GM18868 (cell line): ENCODE measurements around the gene TMPRSS11A.

Source experiments
- ATAC-seq: cut with Tn5 transposase; IDR thresholded peaks from one replicate; pipeline ENCODE4 v1.9.1; 2021; ENCODE audit warnings: mild to moderate bottlenecking, moderate library complexity; ENCODE audit not compliant: unreplicated experiment

TMPRSS11A gene

GRCh38 chr4:67915400-67915966 lies 47.8 kb downstream of the TMPRSS11A start:
- ATAC-seq: no peak

- ATAC-seq: no peak
Measured at GRCh38 chr4:67912080-67912479, 51.2 kb downstream of the TMPRSS11A start.

DNA sequence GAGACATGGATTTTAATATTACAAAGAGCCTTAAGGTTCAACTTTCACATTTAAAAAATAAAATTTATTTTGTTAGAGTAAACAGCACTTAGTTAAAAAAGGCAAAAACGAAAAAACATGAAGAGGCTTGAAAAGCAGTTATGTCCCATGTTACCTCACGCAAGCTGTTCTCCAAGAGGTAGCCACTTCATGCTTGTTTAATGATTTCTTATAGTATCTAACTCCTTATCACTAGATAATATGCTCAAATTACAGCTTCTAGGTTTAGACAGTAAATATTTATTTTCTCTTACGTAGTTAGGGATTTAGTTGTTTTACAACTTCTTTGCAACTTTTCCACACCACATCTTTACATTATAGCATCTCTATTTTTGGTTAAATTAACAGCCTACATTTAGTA lies 51.7 kb downstream of the TMPRSS11A start:
- no peak for ATAC-seq

GRCh38 chr4:67911141-67911540 lies 52.2 kb downstream of the TMPRSS11A start:
- no peak for ATAC-seq

- ATAC-seq: no peak
Measured at GRCh38 chr4:67910585-67910905, 52.7 kb downstream of the TMPRSS11A start.

GRCh38 chr4:67909905-67910584 lies 53.2 kb downstream of the TMPRSS11A start:
- no peak for ATAC-seq

GRCh38 chr4:67907650-67908049 lies 55.6 kb downstream of the TMPRSS11A start:
- ATAC-seq: no peak

GRCh38 chr4:67899096-67899495 lies 64.2 kb downstream of the TMPRSS11A start:
- no peak for ATAC-seq

DNA sequence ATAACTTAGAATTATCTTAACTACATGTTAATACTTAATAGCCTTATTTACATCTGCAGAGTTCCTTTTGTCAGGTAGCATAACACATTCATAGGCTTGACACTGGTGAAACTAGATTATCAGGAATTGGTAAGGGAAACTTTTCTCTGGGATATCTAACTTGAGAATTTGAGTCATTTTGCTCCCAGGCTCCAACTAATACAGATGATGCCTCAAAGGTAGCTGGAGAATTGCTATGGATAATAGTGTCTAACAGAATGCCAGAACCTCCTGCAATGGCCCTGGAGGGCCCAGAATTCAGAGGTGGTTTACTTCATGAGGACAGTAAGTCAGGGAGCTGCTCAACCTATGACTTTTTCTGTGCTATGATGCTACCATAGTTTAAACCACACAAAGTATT lies 65.6 kb downstream of the TMPRSS11A start:
- ATAC-seq: no peak

DNA sequence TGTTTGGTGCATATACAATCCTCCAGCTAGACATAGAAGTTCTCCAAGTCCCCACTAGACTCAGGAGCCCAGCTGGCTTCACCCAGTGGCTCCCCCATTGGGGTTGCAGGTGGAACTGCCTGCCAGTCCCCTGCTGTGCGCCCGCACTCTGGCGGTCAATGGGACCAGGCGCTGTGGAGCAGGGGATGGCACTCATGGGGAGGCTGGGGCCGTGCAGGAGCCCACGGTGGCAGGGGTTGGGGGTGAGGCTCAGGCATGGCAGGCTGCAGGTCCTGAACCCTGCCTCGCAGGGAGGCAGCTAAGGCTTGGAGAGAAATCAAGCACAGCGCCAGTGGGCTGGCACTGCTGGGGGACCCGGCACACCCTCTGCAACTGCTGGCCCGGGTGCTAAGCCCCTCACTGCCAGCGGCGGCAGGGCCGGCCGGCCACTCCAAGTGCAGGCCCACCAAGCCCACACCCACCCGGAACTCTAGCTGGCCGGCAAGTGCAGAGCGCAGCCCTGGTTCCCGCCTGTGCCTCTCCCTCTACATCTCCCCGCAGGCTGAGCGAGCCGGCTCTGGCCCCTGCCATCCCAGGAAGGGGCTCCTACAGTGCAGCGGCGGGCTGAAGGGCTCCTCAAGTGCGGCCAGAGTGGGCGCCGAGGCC lies 66.8 kb downstream of the TMPRSS11A start:
- no peak for ATAC-seq

- ATAC-seq: no peak
Measured at GRCh38 chr4:67894659-67895058, 68.6 kb downstream of the TMPRSS11A start.

GRCh38 chr4:67892905-67893304 lies 70.4 kb downstream of the TMPRSS11A start:
- no peak for ATAC-seq

DNA sequence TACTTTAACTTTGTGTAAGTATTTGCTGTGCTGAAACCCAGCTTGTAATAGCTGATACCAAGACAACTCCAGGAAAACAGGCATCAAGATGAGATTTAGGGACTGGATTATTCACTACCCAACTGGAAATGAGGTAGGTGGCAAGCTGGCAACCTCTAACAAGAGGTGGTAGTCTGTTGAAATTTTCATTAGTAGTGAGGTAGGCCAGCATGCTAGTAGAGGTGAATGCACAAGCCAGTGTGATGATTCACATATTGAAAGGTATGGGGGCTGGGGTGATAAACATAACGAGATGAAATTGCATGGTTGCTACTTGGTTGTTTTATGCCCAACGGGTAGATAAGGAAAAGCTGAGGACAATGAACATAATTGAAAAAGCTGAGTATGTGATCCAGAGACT lies 71.0 kb downstream of the TMPRSS11A start:
- ATAC-seq: no peak

- no peak for ATAC-seq
Measured at GRCh38 chr4:67891645-67892044, 71.6 kb downstream of the TMPRSS11A start.

DNA sequence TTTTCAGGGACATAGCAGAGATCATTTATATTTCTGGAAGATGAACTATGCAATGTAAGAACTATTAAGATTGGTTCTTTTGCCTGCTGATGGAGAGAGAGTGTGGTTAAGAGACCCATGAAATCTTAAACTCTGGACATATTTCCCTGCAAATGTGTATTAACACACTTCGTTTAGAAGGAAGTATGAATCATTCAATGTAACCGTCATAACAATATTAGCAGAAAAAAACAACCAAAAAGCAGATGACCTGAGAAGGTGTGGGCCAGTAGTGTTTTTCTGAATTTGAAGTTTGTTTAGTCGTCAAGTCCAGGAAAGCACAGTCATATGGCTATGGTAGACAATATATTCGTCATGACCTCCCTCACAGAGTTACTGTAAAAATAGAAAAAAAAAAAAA lies 77.0 kb downstream of the TMPRSS11A start:
- ATAC-seq: no peak

DNA sequence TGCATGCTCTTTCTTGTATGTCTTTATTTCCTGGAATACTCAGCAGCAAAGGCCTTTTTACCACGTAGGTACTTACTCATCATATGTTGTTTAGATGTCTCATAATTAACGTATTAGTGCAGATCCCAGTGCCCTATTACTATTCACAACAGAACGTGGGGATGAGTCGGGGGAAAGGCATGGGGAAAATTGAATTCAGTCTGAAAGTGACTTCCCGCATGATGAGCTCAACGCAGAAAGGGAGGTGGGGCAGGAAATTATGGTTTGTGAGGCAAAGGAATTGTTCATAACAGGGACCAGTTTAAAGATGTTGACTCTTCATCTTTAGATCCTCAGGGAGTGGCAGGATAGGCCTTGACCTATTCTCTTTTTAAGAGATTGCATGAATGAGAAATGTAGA lies 77.5 kb downstream of the TMPRSS11A start:
- no peak for ATAC-seq

GRCh38 chr4:67884701-67885100 lies 78.6 kb downstream of the TMPRSS11A start:
- ATAC-seq: no peak

GRCh38 chr4:67883902-67884301 lies 79.4 kb downstream of the TMPRSS11A start, which contains the start of gene TMPRSS11D:
Gene TMPRSS11D (minus strand): TSS chr4:67884002. CDS start chr4:67883933, 69 bp downstream.
- no peak for ATAC-seq

- ATAC-seq: no peak
Measured at GRCh38 chr4:67883458-67883857, 79.8 kb downstream of the TMPRSS11A start.

GRCh38 chr4:67880866-67881610 lies 82.3 kb downstream of the TMPRSS11A start:
- no peak for ATAC-seq

DNA sequence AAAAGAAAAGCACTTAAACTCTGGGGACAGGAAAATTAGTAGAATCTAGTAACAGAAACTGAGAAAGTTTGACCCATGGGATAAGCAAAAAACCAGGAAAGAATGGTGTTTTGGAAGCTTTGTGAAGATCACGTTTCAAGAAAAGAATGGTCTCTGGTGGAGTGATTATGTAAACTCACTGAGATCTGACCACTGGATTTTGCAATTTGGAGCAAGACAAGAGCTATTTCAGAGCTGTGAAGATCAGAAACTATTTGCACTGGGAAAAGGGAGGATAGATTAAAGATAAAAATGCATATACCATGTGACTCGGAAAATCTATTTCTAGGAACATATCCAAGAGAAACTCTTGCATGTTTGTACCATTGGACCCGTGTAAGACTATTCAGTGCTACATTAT lies 83.8 kb downstream of the TMPRSS11A start:
- no peak for ATAC-seq

DNA sequence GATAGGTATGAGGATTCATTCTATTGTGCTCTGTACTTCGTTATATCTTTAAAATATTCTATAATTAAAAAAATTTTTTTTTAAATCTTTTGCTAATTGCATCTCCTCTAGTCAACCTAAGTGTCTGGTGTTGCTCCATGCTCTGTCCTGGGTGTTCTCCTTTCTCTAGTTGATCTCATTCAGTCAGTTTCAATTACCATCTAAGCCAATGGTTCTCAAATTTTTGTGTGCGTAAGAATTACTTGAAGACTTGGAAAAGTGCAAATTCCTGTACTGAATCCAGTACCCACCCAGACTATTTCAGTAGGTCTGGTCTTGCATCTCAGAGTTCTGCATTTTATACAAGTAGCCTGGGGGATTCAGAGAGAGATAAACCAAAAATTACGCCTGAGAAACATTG lies 86.2 kb downstream of the TMPRSS11A start:
- ATAC-seq: no peak
